Lung (tissue), 12 donors: Measurements from ENCODE around the gene CD34. TPM values are rescaled to one million over a fixed set of nuclear protein-coding genes. Genes with fewer than 3 reads are reported as not detected.

Experiments used
- ATAC-seq: fragments of 200-7000 bp; cut with Tn5 transposase; one replicate; pipeline ENCODE4 v1.9.1; 2020; ENCODE audit warnings: moderate number of reproducible peaks; ENCODE audit not compliant: insufficient read depth, low FRiP score
- DNase-seq, 3 donors: peaks; one replicate each; pipeline ENCODE4 v3.0.0-alpha.2; 2013 to 2017
- H3K27ac ChIP-seq, 2 donors: one replicate each; pipeline ENCODE4 v1.5.1; 2013; ENCODE audit warnings: mild to moderate bottlenecking in 2 of 2, moderate library complexity in 2 of 2, control low read depth in 1 of 2, inconsistent platforms in 1 of 2, low read depth in 1 of 2, low read length in 1 of 2
- H3K27me3 ChIP-seq, 3 donors: one replicate each; pipeline ENCODE4 v1.5.1; 2013; ENCODE audit warnings: low read length in 2 of 3; ENCODE audit not compliant: control insufficient read depth in 3 of 3, insufficient read depth in 3 of 3
- H3K36me3 ChIP-seq, 4 donors: one replicate each; pipeline ENCODE4 v1.5.1; 2013; ENCODE audit warnings: low read length in 4 of 4, mild to moderate bottlenecking in 1 of 4, moderate library complexity in 1 of 4; ENCODE audit not compliant: control insufficient read depth in 4 of 4, insufficient read depth in 4 of 4
- H3K4me1 ChIP-seq, 5 donors: one replicate each; pipeline ENCODE4 v1.5.1; 2013; ENCODE audit warnings: low read length in 5 of 5, mild to moderate bottlenecking in 2 of 5, moderate library complexity in 1 of 5; ENCODE audit not compliant: control insufficient read depth in 5 of 5, insufficient read depth in 5 of 5
- H3K4me3 ChIP-seq: one replicate; pipeline ENCODE4 v1.5.1; 2013; ENCODE audit warnings: mild to moderate bottlenecking, control low read depth, moderate library complexity
- H3K9ac ChIP-seq, 2 donors: one replicate each; pipeline ENCODE4 v1.5.1; 2013; ENCODE audit warnings: low read length in 2 of 2, control low read depth in 1 of 2; ENCODE audit not compliant: insufficient read depth in 1 of 2
- H3K9me3 ChIP-seq, 4 donors: one replicate each; pipeline ENCODE4 v1.5.1; 2013; ENCODE audit warnings: low read length in 3 of 4, mild to moderate bottlenecking in 1 of 4, moderate library complexity in 1 of 4; ENCODE audit not compliant: control insufficient read depth in 4 of 4, insufficient read depth in 3 of 4
- CTCF ChIP-seq: IDR thresholded peaks from 2 replicates; pipeline ENCODE4 v1.5.1; 2012; ENCODE audit warnings: mild to moderate bottlenecking; ENCODE audit errors: control extremely low read depth, extremely low read depth
- WGBS, 2 donors: extraction: QIAGEN DNeasy Blood & Tissue Kit; methylation state at CpG; one replicate each; pipeline ENCODE4 v1.1.7; 2013; 5-methylcytosine and 5-hydroxymethylcytosine counted together
- polyA plus RNA-seq, 2 donors: library from polyadenylated mRNA; stranded (reverse); fragments of 200-250 nt; gene quantifications; one replicate each; pipeline ENCODE4 v1.2.1, GENCODE V29; 2013
- total RNA-seq, 2 donors: library from RNA; depleted of rRNA in 1 of 2; stranded (reverse); fragments of >200 nt in 1 of 2; gene quantifications; one replicate each; pipeline ENCODE4 v1.2.1, GENCODE V29; 2014 to 2021
- donor health status: control.
- donor health status: control.
- donor health status: Bipolar disorder and iron deficiency.
- donor health status: healthy.
- donor health status: DM: yes; HTN: yes; CAD: no.

Gene CD34
- total and polyA plus RNA-seq, 4 donors: 23.6 to 81.9 (median 37.1) TPM

GRCh38 chr1:207938016-207938415, 27.1 kb upstream of the CD34 start:
- 64 to 83% methylated on average over 10 of the region's 10 CpGs for WGBS, 2 donors
- H3K9me3 ChIP-seq: no peaks in the 10 kb centered on the region
- TF ChIP-seq CTCF: no peak
- H3K27ac ChIP-seq: no peak overlapping the region
- H3K4me1 ChIP-seq: peaks cover 0 to 3% (median 2%) of the 10 kb centered on the region in 5 donors
- H3K9ac ChIP-seq: no peak overlapping the region
- H3K27me3 ChIP-seq: no peaks in the 10 kb centered on the region
- H3K36me3 ChIP-seq: no peaks in the 10 kb centered on the region
- no peak overlapping the region for H3K4me3 ChIP-seq
- ATAC-seq: peak; percentile 62
- DNase-seq: no peak

- Histone ChIP-seq H3K4me3 (no peak overlapping the region), H3K9me3 (no peaks in the 10 kb centered on the region), H3K9ac (no peak overlapping the region), H3K4me1 (peaks cover 0 to 3% (median 1%) of the 10 kb centered on the region in 5 donors), H3K36me3 (no peaks in the 10 kb centered on the region), H3K27me3 (no peaks in the 10 kb centered on the region), H3K27ac (no peak overlapping the region)
- DNase-seq: no peak
- no peak for ATAC-seq
- TF ChIP-seq CTCF: no peak
- 59 to 61% methylated on average over 3 of the region's 3 CpGs for WGBS, 2 donors
These were observed 26.3 kb upstream of the CD34 start for GRCh38 chr1:207937204-207937603.

GRCh38 chr1:207935166-207935583, 24.2 kb upstream of the CD34 start:
- ATAC-seq: no peak
- Histone ChIP-seq H3K4me3 (no peak overlapping the region), H3K27ac (no peak overlapping the region), H3K36me3 (no peaks in the 10 kb centered on the region), H3K27me3 (no peaks in the 10 kb centered on the region), H3K4me1 (peaks cover 0 to 2% (median 0%) of the 10 kb centered on the region in 5 donors), H3K9ac (no peak overlapping the region), H3K9me3 (no peaks in the 10 kb centered on the region)
- 82% methylated on average over 1 of the region's 1 CpG for WGBS, 2 donors
- DNase-seq: no peak
- TF ChIP-seq CTCF: no peak

GRCh38 chr1:207933205-207933800, 22.4 kb upstream of the CD34 start:
- H3K4me1 ChIP-seq: peaks cover 0 to 2% (median 0%) of the 10 kb centered on the region in 5 donors
- ATAC-seq: no peak
- no peaks in the 10 kb centered on the region for H3K9me3 ChIP-seq
- H3K27me3 ChIP-seq: no peaks in the 10 kb centered on the region
- TF ChIP-seq CTCF: no peak
- H3K9ac ChIP-seq: no peak overlapping the region
- WGBS, 2 donors: 77 to 79% methylated on average over 4 of the region's 4 CpGs
- no peaks in the 10 kb centered on the region for H3K36me3 ChIP-seq
- peak in 1 of 3 donors; percentile 50 for DNase-seq
- H3K4me3 ChIP-seq: no peak overlapping the region
- no peak overlapping the region for H3K27ac ChIP-seq
